ENCODE data around the gene RANBP3.

DNA sequence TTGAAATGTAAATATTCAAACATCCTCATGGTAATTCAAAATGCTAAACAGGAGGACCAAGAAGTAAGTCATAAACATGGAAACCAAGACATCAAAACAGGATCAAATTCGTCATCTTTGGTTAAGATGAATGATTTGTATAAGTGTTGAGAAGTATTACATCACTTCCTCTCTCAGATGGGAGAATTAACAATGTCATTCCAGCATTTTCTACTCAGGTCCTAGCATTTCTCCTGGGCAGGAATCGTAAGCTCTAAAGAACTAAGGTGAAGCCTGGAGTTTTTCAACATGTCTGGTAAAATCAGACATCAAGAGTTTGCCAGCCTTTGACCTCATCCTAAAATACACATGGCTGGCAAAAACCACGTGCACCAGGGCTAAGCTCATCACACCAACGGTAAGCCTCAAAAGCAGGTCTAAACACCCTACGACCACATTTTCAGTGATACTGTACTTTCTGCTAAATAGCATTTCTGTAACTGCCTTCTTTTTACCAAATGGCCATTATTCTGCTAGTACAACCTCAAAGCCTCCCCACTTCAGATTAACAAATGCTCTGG, 24.8 kb downstream of the RANBP3 start:
- TF ChIP-seq, protein P1, sequence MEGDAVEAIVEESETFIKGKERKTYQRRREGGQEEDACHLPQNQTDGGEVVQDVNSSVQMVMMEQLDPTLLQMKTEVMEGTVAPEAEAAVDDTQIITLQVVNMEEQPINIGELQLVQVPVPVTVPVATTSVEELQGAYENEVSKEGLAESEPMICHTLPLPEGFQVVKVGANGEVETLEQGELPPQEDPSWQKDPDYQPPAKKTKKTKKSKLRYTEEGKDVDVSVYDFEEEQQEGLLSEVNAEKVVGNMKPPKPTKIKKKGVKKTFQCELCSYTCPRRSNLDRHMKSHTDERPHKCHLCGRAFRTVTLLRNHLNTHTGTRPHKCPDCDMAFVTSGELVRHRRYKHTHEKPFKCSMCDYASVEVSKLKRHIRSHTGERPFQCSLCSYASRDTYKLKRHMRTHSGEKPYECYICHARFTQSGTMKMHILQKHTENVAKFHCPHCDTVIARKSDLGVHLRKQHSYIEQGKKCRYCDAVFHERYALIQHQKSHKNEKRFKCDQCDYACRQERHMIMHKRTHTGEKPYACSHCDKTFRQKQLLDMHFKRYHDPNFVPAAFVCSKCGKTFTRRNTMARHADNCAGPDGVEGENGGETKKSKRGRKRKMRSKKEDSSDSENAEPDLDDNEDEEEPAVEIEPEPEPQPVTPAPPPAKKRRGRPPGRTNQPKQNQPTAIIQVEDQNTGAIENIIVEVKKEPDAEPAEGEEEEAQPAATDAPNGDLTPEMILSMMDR (conservative IDR thresholded peaks at IDR 0.05), result no peak
- no peak for TF ChIP-seq EZH2 (IDR thresholded peaks at IDR 0.05; ENCODE audit: low read depth)

Data from PC-9 (cell line).